Activated CD4-positive, alpha-beta T cell treated with anti-CD3 and anti-CD28 coated beads for 36 hours (primary cell): ENCODE results near the gene MRPS18A. TPM values are rescaled to one million over a fixed set of nuclear protein-coding genes. Genes with fewer than 3 reads are reported as not detected.
"Not testable (repeated sequence)": the region's sequence is repeated elsewhere in the genome, so short reads cannot be mapped to it uniquely, and the experiment has no call there.

Experiments used
- ATAC-seq: fragments of 200-7000 bp; cut with Tn5 transposase; one replicate; pipeline ENCODE4 v1.10.0; 2021; ENCODE audit warnings: mild to moderate bottlenecking, moderate library complexity
- CTCF ChIA-PET: fragments of 350-600 bp; sonication (Branson Sonifier 250); formaldehyde crosslinking; loops from one replicate; lab custom pipeline; 2021; ENCODE audit warnings: antibody characterized with exemption; lab: Charles Lee
- POLR2A ChIA-PET: fragments of 350-600 bp; sonication (Branson Sonifier 250); formaldehyde crosslinking; loops from one replicate; lab custom pipeline; 2021; ENCODE audit warnings: antibody characterized with exemption, inconsistent platforms; lab: Charles Lee
- DNase-seq: peaks from one replicate; pipeline ENCODE4 v3.0.0-alpha.2; 2020
- H3K27ac Mint-ChIP-seq: one replicate; pipeline ENCODE4 v1.8.0; 2021; ENCODE audit warnings: mixed read lengths
- H3K27me3 Mint-ChIP-seq: one replicate; pipeline ENCODE4 v1.8.0; 2021; ENCODE audit warnings: mixed read lengths
- H3K36me3 Mint-ChIP-seq: one replicate; pipeline ENCODE4 v1.8.0; 2021; ENCODE audit warnings: low read depth, mixed read lengths
- H3K4me1 Mint-ChIP-seq: one replicate; pipeline ENCODE4 v1.8.0; 2021; ENCODE audit warnings: mixed read lengths
- H3K4me3 Mint-ChIP-seq: one replicate; pipeline ENCODE4 v1.8.0; 2021; ENCODE audit warnings: mild to moderate bottlenecking, moderate library complexity, mixed read lengths
- H3K9me3 Mint-ChIP-seq: one replicate; pipeline ENCODE4 v1.8.0; 2021; ENCODE audit warnings: low read depth, mixed read lengths
- intact Hi-C, 2 experiments: fragments of 100-400 bp; cut with DNase I in 1 of 2; cut with micrococcal nuclease in 1 of 2; formaldehyde crosslinking; loops; one replicate each; pipeline versions ENCODE4 v1.14.2 to v1.15.1; 2022 to 2024; cut with DNase I, micrococcal nuclease
- total RNA-seq, 2 experiments: library from RNA; stranded (reverse); gene quantifications; one replicate each; pipeline ENCODE4 v1.2.3, GENCODE V29; 2021

Gene MRPS18A
- total RNA-seq, 2 experiments from 2014 or later = 54.0 to 68.7 TPM

GRCh38 chr6:43707269-43707668 lies 19.7 kb upstream of the MRPS18A start:
- H3K4me3 Mint-ChIP-seq = no peak overlapping the region
- POLR2A ChIA-PET = no interaction called here
- H3K27me3 Mint-ChIP-seq = peaks cover 25% of the 10 kb centered on the region
- CTCF ChIA-PET = interaction anchor here (0.6 to 0.8 kb wide), 2 partner anchors 37 to 40 kb away, joined by 3 to 4 read pairs; no protein-coding TSS in a partner anchor
- intact Hi-C loops = no loop called here
- H3K9me3 Mint-ChIP-seq = no peaks in the 10 kb centered on the region
- ATAC-seq = no peak
- no peaks in the 10 kb centered on the region for H3K36me3 Mint-ChIP-seq
- H3K4me1 Mint-ChIP-seq = peaks cover 16% of the 10 kb centered on the region
- DNase-seq = no peak
- H3K27ac Mint-ChIP-seq = no peak overlapping the region

GRCh38 chr6:43706788-43707187 lies 19.2 kb upstream of the MRPS18A start:
- H3K36me3 Mint-ChIP-seq = no peaks in the 10 kb centered on the region
- ChIA-PET POLR2A (no interaction called here), CTCF (interaction anchor here (0.8 kb wide), 1 partner anchor 36 kb away, joined by 4 read pairs; no protein-coding TSS in a partner anchor)
- no peak overlapping the region for H3K4me3 Mint-ChIP-seq
- H3K4me1 Mint-ChIP-seq = peaks cover 16% of the 10 kb centered on the region
- no peaks in the 10 kb centered on the region for H3K9me3 Mint-ChIP-seq
- ATAC-seq = no peak
- intact Hi-C loops = no loop called here
- H3K27ac Mint-ChIP-seq = no peak overlapping the region
- H3K27me3 Mint-ChIP-seq = peaks cover 22% of the 10 kb centered on the region
- DNase-seq = no peak

- Mint-ChIP-seq H3K27me3 (peaks cover 17% of the 10 kb centered on the region), H3K9me3 (no peaks in the 10 kb centered on the region), H3K27ac (no peak overlapping the region), H3K4me1 (peaks cover 16% of the 10 kb centered on the region), H3K36me3 (no peaks in the 10 kb centered on the region), H3K4me3 (no peak overlapping the region)
- intact Hi-C loops = no loop called here
- ChIA-PET POLR2A (no interaction called here), CTCF (interaction anchor here (0.6 to 1.4 kb wide), 3 partner anchors 9 to 62 kb away, joined by 3 to 4 read pairs (median 3); no protein-coding TSS in a partner anchor)
- DNase-seq (no peak), ATAC-seq (no peak)
These were observed 18.4 kb upstream of the MRPS18A start for GRCh38 chr6:43705996-43706395.

DNA sequence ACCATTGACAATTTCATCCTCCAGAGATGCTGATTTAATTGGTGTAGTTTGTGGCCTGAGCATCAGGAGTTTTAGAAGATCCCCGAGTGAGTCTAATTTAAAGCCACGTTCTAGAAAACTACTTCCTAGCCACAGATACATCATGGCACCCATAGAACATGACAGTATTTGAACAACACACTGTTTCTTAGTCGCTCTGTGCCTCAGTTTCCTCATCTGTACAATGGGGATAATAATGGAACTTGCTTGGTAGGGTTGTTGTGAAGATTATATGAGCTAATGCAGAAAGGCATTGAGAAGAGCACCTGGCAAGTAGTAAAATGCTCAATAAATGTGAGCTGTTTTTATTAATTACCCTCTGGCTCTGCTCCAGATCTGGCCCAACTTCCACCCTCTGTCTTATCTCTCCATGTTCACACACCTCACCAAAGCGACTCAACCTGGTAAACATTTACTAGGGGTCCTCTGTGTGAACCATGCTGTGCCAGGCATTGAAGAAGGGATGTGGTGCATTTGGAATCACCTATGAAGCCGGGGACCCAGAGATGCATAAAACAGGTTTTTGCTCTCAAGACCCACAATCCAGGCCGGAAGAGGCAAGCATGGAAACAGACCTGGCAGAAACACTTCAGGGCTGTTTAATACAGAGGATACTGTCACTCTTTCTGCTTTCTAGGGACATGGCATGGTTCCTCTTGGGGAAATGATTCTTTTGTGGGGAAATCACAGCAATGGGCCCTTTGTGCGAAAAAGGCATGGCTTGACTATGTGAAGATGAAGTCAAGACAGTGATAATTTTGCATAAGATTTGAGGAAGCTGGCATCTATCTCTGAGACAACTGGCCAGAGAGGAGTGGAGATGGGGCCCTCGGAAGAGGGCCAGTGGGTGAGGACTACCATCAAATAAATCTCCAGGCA lies 16.2 kb upstream of the MRPS18A start:
- DNase-seq (no peak), ATAC-seq (no peak)
- no peak overlapping the region for H3K4me3 Mint-ChIP-seq
- peaks cover 5% of the 10 kb centered on the region for H3K4me1 Mint-ChIP-seq
- no peaks in the 10 kb centered on the region for H3K9me3 Mint-ChIP-seq
- intact Hi-C loops = no loop called here
- ChIA-PET POLR2A (no interaction called here), CTCF (interaction anchor here (0.8 to 2.9 kb wide), 4 partner anchors 23 to 63 kb away, joined by 3 to 9 read pairs (median 3); no protein-coding TSS in a partner anchor)
- H3K27me3 Mint-ChIP-seq = peaks cover 18% of the 10 kb centered on the region
- H3K36me3 Mint-ChIP-seq = no peaks in the 10 kb centered on the region
- no peak overlapping the region for H3K27ac Mint-ChIP-seq

GRCh38 chr6:43702534-43703440 lies 15.2 kb upstream of the MRPS18A start:
- Mint-ChIP-seq H3K4me3 (no peak overlapping the region), H3K4me1 (peaks cover 5% of the 10 kb centered on the region), H3K9me3 (no peaks in the 10 kb centered on the region), H3K27ac (no peak overlapping the region), H3K36me3 (no peaks in the 10 kb centered on the region), H3K27me3 (peaks cover 21% of the 10 kb centered on the region)
- intact Hi-C loops = no loop called here
- ATAC-seq = peak; percentile 80
- ChIA-PET CTCF (interaction anchor here (0.8 to 2.9 kb wide), 3 partner anchors 22 to 62 kb away, joined by 3 to 9 read pairs (median 3); no protein-coding TSS in a partner anchor), POLR2A (no interaction called here)
- peak; percentile 63 for DNase-seq

- intact Hi-C loops = no loop called here
- peaks cover 5% of the 10 kb centered on the region for H3K4me1 Mint-ChIP-seq
- no peaks in the 10 kb centered on the region for H3K9me3 Mint-ChIP-seq
- DNase-seq (no peak), ATAC-seq (no peak)
- no peaks in the 10 kb centered on the region for H3K36me3 Mint-ChIP-seq
- CTCF ChIA-PET = no interaction called here
- no peak overlapping the region for H3K4me3 Mint-ChIP-seq
- H3K27me3 Mint-ChIP-seq = peaks cover 21% of the 10 kb centered on the region
- H3K27ac Mint-ChIP-seq = no peak overlapping the region
- POLR2A ChIA-PET = no interaction called here
These were observed 14.6 kb upstream of the MRPS18A start for GRCh38 chr6:43702171-43702533.

DNA sequence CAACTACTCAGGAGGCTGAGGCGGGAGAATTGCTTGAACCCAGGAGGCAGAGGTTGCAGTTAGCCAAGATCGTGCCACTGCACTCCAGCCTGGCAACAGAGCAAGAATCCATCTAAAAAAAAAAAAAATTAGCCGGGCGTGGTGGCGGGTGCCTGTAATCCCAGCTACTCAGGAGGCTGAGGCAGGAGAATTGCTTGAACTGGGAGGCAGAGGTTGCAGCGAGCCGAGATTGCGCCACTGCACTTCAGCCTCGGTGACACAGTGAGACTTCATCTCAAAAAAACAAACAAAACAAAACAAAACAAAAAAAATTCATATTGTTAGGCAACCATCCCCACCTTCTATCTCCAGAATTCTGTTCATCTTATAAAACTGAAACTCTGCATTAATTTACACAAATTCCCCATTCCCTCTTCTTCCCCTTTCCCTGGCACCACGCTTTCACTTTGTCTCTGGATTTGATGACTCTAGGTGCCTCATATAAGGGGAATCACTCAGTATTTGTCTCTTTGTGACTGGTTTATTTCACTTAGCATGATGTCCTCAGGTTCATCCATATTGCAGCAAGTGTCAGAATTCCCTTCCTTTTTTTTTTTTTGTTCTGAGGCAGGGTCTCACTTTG lies 13.5 kb upstream of the MRPS18A start:
- CTCF ChIA-PET = interaction anchor here (0.8 to 1.2 kb wide), 2 partner anchors 13 to 39 kb away, joined by 3 read pairs; no protein-coding TSS in a partner anchor
- not testable (repeated sequence) for ATAC-seq

GRCh38 chr6:43699564-43700186 lies 12.1 kb upstream of the MRPS18A start:
- no peaks in the 10 kb centered on the region for H3K9me3 Mint-ChIP-seq
- intact Hi-C loops = no loop called here
- no peak overlapping the region for H3K27ac Mint-ChIP-seq
- no peak overlapping the region for H3K4me3 Mint-ChIP-seq
- H3K36me3 Mint-ChIP-seq = no peaks in the 10 kb centered on the region
- DNase-seq = no peak
- ChIA-PET POLR2A (no interaction called here), CTCF (interaction anchor here (1.2 kb wide), 1 partner anchor 11 kb away, joined by 3 read pairs; no protein-coding TSS in a partner anchor)
- H3K4me1 Mint-ChIP-seq = peaks cover 1% of the 10 kb centered on the region
- ATAC-seq = no peak
- peaks cover 15% of the 10 kb centered on the region for H3K27me3 Mint-ChIP-seq

More for the DNA sequence above, 13.5 kb upstream of the MRPS18A start:
- H3K4me3 Mint-ChIP-seq, intact Hi-C loops, DNase-seq, H3K36me3 Mint-ChIP-seq, H3K27ac Mint-ChIP-seq, H3K9me3 Mint-ChIP-seq, H3K4me1 Mint-ChIP-seq: not testable (repeated sequence)
- POLR2A ChIA-PET = interaction anchor here (0.7 kb wide), 1 partner anchor 537 kb away, joined by 3 read pairs; no protein-coding TSS in a partner anchor
- peaks cover 20% of the 10 kb centered on the region for H3K27me3 Mint-ChIP-seq

- Mint-ChIP-seq H3K9me3 (no peaks in the 10 kb centered on the region), H3K4me1 (peaks cover 1% of the 10 kb centered on the region), H3K4me3 (no peak overlapping the region), H3K27ac (no peak overlapping the region), H3K27me3 (peaks cover 17% of the 10 kb centered on the region), H3K36me3 (no peaks in the 10 kb centered on the region)
- CTCF ChIA-PET = interaction anchor here (0.9 to 1.0 kb wide), 2 partner anchors 29 to 30 kb away, joined by 3 read pairs; no protein-coding TSS in a partner anchor
- ATAC-seq = no peak
- intact Hi-C loops = no loop called here
- POLR2A ChIA-PET = no interaction called here
- DNase-seq = no peak
These were observed 11.2 kb upstream of the MRPS18A start for GRCh38 chr6:43698584-43699349.

DNA sequence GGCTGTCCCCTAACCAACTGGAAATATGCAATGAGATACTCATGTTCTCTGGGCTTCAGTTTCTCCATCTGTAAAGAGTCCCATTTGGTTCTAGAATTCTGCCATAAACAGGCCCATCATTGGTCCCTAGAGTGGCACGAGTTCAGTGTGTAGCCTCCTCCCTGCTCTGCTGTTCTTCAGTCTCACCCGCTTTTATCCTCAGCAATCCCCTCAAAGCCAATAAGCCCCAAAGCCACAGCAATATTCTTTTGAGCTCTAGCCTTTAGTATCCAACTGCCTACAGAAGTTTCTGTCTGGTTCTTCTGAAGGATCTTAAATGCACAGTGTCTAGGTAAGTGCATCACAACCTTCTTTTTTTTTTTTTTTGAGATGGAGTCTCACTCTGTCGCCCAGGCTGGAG lies 9.8 kb upstream of the MRPS18A start:
- ChIA-PET CTCF (interaction anchor here (0.9 to 1.2 kb wide), 2 partner anchors 10 to 28 kb away, joined by 3 read pairs; partner anchors contain the start of gene MRPS18A), POLR2A (no interaction called here)
- Mint-ChIP-seq H3K4me3 (no peak overlapping the region), H3K36me3 (no peaks in the 10 kb centered on the region), H3K27me3 (peaks cover 12% of the 10 kb centered on the region), H3K9me3 (no peaks in the 10 kb centered on the region), H3K27ac (no peak overlapping the region), H3K4me1 (peaks cover under 1% of the 10 kb centered on the region)
- intact Hi-C loops = no loop called here
- ATAC-seq (no peak), DNase-seq (no peak)
